ENCODE data around the gene CCDC85C. TPM values are rescaled to one million over a fixed set of nuclear protein-coding genes. Genes with fewer than 3 reads are reported as not detected.

The CCDC85C gene
- total RNA-seq, 1 experiment from 2014 or later, result 42.3 TPM

GRCh38 chr14:99593971-99594841, 9.8 kb downstream of the CCDC85C start:
- H3K4me3 ChIP-seq (replicated peaks in 1 of 2; ENCODE audit: low read depth in 1 of 2, low read length in 2 of 2), result no peak overlapping the region
- H3K4me2 ChIP-seq (ENCODE audit: low read length), result no peak overlapping the region
- DNase-seq (ENCODE audit: low read depth, low spot score) (no peak), ATAC-seq (no peak)
- no peak overlapping the region for H3K9ac ChIP-seq (ENCODE audit: low read length)
- no peak overlapping the region for H3K27ac ChIP-seq (ENCODE audit: low read depth, low read length)
- peaks cover 73% of the 10 kb centered on the region for H3K79me2 ChIP-seq (ENCODE audit: insufficient read depth, low read length)
- BruUV-seq (replicated peaks), result no TSS peak
- H2AFZ ChIP-seq (ENCODE audit: low read depth, low read length, poor library complexity, severe bottlenecking), result no peak overlapping the region
- no peaks in the 10 kb centered on the region for H3K9me2 ChIP-seq (ENCODE audit: insufficient read depth)
- ChIA-PET RAD21 (ENCODE audit: low non-redundant PET in 1 of 2, low total read pairs in 2 of 2, uncharacterized antibody in 2 of 2, unreplicated experiment in 2 of 2) (no interaction called here), POLR2A (interaction anchor here (0.6 kb wide), 1 partner anchor 14 kb away, joined by 4 read pairs; no protein-coding TSS in a partner anchor), CTCF (no interaction called here)
- TF ChIP-seq, protein P1, sequence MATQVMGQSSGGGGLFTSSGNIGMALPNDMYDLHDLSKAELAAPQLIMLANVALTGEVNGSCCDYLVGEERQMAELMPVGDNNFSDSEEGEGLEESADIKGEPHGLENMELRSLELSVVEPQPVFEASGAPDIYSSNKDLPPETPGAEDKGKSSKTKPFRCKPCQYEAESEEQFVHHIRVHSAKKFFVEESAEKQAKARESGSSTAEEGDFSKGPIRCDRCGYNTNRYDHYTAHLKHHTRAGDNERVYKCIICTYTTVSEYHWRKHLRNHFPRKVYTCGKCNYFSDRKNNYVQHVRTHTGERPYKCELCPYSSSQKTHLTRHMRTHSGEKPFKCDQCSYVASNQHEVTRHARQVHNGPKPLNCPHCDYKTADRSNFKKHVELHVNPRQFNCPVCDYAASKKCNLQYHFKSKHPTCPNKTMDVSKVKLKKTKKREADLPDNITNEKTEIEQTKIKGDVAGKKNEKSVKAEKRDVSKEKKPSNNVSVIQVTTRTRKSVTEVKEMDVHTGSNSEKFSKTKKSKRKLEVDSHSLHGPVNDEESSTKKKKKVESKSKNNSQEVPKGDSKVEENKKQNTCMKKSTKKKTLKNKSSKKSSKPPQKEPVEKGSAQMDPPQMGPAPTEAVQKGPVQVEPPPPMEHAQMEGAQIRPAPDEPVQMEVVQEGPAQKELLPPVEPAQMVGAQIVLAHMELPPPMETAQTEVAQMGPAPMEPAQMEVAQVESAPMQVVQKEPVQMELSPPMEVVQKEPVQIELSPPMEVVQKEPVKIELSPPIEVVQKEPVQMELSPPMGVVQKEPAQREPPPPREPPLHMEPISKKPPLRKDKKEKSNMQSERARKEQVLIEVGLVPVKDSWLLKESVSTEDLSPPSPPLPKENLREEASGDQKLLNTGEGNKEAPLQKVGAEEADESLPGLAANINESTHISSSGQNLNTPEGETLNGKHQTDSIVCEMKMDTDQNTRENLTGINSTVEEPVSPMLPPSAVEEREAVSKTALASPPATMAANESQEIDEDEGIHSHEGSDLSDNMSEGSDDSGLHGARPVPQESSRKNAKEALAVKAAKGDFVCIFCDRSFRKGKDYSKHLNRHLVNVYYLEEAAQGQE (IDR thresholded peaks at IDR 0.05; ENCODE audit: low read depth), result no peak
- TF ChIP-seq SIN3A (IDR thresholded peaks at IDR 0.05; ENCODE audit: low read depth) (no peak), ATF3 (IDR thresholded peaks at IDR 0.05) (no peak), ZFX (IDR thresholded peaks at IDR 0.05) (no peak), YY1 (IDR thresholded peaks at IDR 0.05; ENCODE audit: extremely low read depth, insufficient replicate concordance, low read depth, low read length) (no peak), EZH2 (IDR thresholded peaks at IDR 0.05) (no peak), RAD21 (IDR thresholded peaks at IDR 0.05; ENCODE audit: low read depth) (no peak), EZH2phosphoT487 (IDR thresholded peaks at IDR 0.05; ENCODE audit: borderline replicate concordance) (no peak), TCF7L2 (IDR thresholded peaks at IDR 0.05; ENCODE audit: borderline replicate concordance, extremely low read depth, insufficient read depth, insufficient read length) (no peak), CBX3 (IDR thresholded peaks at IDR 0.05; ENCODE audit: low read depth) (no peak), CEBPB (IDR thresholded peaks at IDR 0.05; ENCODE audit: low read depth) (no peak), FOSL1 (IDR thresholded peaks at IDR 0.05; ENCODE audit: low read depth) (no peak), POLR2A (IDR thresholded peaks at IDR 0.05; ENCODE audit: borderline replicate concordance, extremely low read depth, insufficient read depth, insufficient read length) (no peak)
- TF ChIP-seq, protein P2, sequence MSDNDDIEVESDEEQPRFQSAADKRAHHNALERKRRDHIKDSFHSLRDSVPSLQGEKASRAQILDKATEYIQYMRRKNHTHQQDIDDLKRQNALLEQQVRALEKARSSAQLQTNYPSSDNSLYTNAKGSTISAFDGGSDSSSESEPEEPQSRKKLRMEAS (IDR thresholded peaks at IDR 0.05), result no peak
- H3K27me3 ChIP-seq (ENCODE audit: insufficient read depth, low read length), result no peaks in the 10 kb centered on the region
- no peaks in the 10 kb centered on the region; a peak in 1 of 4 replicates for H3K36me3 ChIP-seq (ENCODE audit: control insufficient read depth in 1 of 2, insufficient read depth in 2 of 2, low read length in 2 of 2)
- no peaks in the 10 kb centered on the region for H4K20me1 ChIP-seq (ENCODE audit: insufficient read depth)
- H3K4me1 ChIP-seq (ENCODE audit: control insufficient read depth in 1 of 2, insufficient read depth in 2 of 2, low read length in 2 of 2), result peaks cover 2 to 13% of the 10 kb centered on the region in 2 experiments; a peak in 3 of 4 replicates
- no peaks in the 10 kb centered on the region for H3K9me3 ChIP-seq (ENCODE audit: control insufficient read depth in 1 of 2, insufficient read depth in 1 of 2, low read depth in 1 of 2, low read length in 2 of 2)
- intact Hi-C loops (cut with micrococcal nuclease), result no loop called here

Data from HCT116 (cell line).